Activated T-cell treated with anti-CD3 and anti-CD28 coated beads for 1 hour (primary cell): Measurements from ENCODE around the gene ATG3.
"Not testable (repeated sequence)": the region's sequence is repeated elsewhere in the genome, so short reads cannot be mapped to it uniquely, and the experiment has no call there.

Experiments used
- DNase-seq: peaks from one replicate; pipeline ENCODE4 v3.0.0-alpha.2; 2020; ENCODE audit warnings: low read depth

Gene ATG3

DNA sequence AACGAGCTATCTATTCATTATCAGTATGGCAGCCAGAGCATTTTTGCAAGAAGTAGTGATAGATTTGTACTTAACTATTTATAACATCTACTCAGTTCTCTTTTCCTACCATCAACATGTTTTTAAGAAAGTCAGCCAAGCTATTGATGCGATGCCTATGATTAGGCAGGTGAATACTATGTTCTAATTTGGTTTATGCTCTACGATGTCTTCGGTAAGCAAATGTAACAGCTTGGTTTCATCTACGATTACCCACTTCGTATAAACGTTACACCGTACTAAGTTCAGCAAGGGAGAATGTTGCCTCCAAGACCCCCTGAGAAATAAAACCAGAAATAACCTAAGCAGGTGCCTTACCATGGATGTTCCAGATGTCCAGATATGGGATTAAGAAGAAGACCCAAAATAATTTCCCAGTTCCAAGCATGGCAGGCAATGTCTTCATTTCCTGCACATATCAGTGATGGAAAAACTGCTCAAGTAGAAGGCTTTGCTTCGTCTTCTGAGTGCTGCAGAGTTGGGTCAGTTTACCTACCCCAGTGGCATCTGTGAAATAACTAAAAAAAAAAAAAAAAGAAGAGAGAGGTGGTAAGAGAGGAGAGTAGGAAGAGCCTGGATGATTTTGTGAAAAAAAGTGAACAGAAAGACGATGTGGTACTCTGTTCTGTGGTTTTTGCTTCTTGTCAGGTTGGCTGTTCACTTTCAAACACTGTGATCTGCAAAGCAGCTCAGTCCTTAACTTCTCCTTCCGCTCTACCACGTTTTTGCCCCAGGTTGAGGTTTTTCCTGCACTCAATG lies 62.6 kb downstream of the ATG3 start, which contains the start of gene BTLA:
TSS of gene BTLA (minus strand) at position 559 of the 798 bp plus-strand sequence. CDS start at position 445, 114 bp downstream.
- DNase-seq = no peak

- no peak for DNase-seq
Measured at GRCh38 chr3:112497897-112498548, 63.7 kb downstream of the ATG3 start.

DNA sequence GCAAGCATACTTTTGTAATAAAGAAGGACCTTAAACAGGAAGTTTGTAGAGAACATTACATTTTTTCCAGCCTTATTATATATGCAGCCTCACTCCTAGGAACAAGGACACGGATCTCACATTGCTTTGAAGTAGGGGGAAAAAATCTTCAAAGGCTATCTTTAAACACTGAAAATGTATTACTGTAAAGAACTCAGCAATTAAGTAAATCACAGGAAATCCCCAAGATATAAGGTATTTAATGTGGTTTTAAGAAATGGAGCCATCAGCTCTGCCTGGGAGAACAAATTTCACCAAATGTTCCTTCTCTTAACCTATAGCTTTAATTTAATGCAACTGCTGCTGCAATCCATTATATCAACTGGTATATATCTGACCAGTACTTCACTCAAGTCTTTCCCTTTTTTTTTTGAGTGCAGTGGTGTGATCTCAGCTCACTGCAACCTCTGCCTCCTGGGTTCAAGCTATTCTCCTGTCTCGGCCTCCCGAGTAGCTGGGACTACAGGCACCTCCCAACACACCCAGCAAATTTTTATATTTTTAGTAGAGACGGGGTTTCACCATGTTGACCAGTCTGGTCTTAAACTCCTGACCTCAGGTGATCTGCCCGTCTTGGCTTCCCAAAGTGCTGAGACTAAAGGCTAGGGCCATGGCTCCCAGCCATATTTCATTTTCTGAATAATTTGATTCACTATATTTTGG lies 65.2 kb downstream of the ATG3 start:
- no peak for DNase-seq

GRCh38 chr3:112494448-112494767 lies 67.4 kb downstream of the ATG3 start:
- DNase-seq = not testable (repeated sequence)

- DNase-seq = no peak
Measured at GRCh38 chr3:112492124-112492523, 69.6 kb downstream of the ATG3 start.

GRCh38 chr3:112491373-112491772 lies 70.4 kb downstream of the ATG3 start:
- no peak for DNase-seq

GRCh38 chr3:112489674-112490479 lies 71.9 kb downstream of the ATG3 start:
- DNase-seq = no peak

DNA sequence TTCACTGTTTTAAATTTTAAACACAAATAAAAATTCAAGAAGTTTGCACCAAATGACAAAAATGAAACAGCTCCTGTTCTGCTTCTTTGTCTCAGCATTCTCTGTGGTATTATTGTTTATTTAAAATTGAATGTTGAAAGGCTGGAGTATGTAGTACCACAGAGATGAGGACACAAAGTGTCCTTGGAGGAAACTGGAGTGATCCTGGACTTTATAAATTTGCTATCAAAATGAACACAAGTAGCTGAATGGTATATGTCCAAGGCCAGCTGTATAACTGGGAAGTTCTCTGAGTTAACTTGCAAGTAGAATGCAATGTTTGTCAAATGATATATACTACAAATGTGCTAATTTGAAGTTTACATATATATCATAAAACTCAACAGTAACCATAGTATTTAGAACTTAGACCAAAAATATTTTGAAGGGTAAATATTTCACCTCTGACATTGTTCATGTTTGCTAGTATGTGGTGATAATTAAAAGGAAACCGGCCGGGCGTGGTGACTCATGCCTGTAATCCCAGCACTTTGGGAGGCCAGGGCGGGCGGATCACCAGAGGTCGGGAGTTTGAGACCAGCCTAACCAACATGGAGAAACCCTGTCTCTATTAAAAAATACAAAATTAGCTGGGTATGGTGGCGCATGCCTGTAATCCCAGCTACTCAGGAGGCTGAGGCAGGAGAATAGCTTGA lies 74.8 kb downstream of the ATG3 start:
- DNase-seq = no peak

- DNase-seq = no peak
Measured at GRCh38 chr3:112484352-112484751, 77.4 kb downstream of the ATG3 start.

GRCh38 chr3:112482675-112483074 lies 79.1 kb downstream of the ATG3 start:
- no peak for DNase-seq
